HL-60/S4 (cell line): Measurements from ENCODE around the gene GDAP1L1.
"Not testable (repeated sequence)": the region's sequence is repeated elsewhere in the genome, so short reads cannot be mapped to it uniquely, and the experiment has no call there.

ENCODE experiments used
- in situ Hi-C: fragments of 300-500 bp; cut with MboI; formaldehyde crosslinking; loops from 2 replicates; pipeline ENCODE4 v1.14.3; 2022; ENCODE audit warnings: low sequenced_read_pairs

GDAP1L1 gene

DNA sequence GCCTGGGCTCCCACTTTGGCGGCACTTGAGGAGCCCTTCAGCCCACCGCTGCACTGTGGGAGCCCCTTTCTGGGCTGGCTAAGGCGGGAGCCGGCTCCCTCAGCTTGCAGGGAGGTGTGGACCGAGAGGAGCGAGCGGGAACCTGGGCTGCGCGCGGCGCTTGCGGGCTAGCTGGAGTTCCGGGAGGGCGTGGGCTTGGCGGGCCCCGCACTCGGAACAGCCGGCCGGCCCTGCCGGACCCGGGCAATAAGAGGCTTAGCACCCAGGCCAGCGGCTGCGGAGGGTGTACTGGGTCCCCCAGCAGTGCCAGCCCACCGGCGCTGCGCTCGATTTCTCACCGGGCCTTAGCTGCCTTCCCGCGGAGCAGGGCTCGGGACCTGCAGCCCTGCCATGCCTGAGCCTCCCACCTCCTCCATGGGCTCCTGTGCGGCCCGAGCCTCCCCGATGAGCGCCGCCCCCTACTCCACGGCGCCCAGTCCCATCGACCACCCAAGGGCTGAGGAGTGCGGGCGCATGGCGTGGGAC, 52.0 kb downstream of the GDAP1L1 start:
- in situ Hi-C loops: not testable (repeated sequence)

DNA sequence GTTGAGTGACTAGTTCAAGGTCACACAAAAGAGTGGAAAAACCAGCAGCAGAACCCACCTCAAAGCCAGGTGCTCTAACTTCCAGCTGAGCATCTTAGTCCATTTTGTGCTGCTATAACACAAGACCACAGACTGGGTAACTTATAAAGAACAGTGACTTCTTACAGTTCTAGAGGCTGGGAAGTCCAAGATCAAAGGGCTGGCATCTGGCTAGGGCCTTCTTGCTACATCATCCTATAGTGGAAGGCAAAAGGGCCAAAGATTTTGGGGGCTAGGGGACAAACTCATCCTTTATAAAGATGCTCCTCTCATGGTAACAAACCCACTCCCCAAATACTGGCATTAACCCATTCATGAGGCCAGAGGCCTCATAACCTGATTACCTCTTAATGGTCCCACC, 54.2 kb downstream of the GDAP1L1 start:
- in situ Hi-C loops: no loop called here

- in situ Hi-C loops: no loop called here
Observed at GRCh38 chr20:44302026-44302669, 55.0 kb downstream of the GDAP1L1 start.

- in situ Hi-C loops: no loop called here
Observed at GRCh38 chr20:44302736-44303135, 55.6 kb downstream of the GDAP1L1 start.

DNA sequence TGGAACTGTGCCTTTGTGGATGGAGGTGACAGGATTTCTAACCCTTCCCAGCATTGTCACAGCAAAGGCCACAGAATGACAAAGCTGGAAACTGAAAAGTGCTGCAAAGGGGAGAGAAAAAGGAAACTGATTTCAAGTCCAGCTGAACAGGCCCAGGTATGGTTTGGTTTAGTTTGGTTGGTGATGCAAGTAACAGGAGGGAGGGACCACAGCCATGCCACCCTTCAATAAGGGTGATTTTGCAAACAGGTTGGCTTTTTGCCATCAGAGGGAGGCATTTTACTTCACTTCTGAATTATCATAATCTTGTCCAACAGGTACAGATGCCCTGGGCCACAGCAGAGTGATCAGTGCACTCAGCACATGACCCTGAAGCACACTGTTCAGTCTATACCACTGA, 57.3 kb downstream of the GDAP1L1 start:
- in situ Hi-C loops: no loop called here

GRCh38 chr20:44306927-44307326, 59.8 kb downstream of the GDAP1L1 start:
- in situ Hi-C loops: no loop called here

GRCh38 chr20:44309763-44310663, 62.9 kb downstream of the GDAP1L1 start:
- in situ Hi-C loops: no loop called here

DNA sequence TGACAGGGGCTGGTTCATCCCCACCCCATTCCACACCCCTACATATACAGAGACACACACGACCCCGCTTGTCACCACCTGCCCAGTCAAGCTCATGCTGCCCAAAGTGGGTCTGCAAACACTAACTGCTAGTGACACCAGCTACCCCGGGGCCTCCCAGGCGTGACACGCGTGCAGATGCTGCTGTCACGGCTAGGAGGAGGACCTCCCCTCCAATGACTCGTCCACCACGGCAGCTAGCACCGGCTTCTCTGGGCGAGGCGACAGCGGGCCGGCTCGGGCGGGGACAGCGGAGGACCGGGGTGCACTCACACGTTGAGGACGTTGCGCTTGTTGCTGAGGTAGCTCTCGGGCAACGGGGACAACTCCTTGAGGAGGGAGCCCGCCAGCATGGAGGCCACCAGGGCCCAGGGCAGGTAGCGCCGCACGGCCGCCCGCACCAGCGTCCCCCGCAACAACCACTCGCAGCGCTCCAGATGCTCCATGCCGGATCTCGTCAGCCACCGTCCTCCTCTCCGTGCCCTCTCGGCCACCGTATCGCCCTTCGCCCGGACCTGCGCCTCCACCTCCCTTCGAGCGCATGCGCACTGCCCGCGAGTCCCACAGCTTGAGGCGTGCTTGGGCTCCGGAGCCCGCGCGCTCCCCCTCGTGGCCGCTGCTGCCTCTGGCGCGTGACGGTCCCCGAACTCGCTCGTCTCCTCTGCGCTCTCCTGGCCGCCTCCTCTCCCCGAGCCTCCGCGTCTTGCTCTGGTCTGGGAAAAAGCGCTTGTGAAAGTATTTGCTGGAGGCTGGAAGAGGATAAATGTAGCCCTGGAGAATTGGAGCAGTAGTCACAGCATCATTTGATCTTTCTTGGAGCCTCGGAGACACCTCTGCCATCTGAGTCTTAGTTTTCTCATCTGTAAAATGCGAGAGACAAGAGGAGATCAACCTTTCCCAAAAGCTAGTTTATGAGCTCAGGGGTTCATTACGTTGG, 63.8 kb downstream of the GDAP1L1 start, which contains the start of gene FITM2:
TSS of gene FITM2 (minus strand) at position 539 of the 976 bp plus-strand sequence. CDS start at position 485, 54 bp downstream.
- in situ Hi-C loops: no loop called here

DNA sequence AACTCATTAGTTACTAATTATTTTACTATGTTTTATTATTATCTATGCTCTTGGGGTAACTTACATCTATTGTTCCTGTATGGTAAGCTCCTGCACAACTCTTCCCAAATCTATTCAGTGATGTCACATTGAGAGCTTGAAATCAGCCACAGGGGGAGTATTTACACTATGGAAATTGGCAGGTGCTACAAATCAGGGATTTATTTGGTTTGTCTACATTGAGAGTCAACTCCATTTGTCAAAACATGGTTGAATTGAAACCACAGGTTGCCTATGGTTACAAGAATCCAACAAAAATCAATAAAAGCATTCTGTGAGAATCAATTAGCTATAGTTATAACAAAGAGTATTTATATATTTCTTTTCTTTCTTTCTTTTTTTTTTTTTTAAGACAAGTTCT, 67.8 kb downstream of the GDAP1L1 start:
- in situ Hi-C loops: no loop called here

DNA sequence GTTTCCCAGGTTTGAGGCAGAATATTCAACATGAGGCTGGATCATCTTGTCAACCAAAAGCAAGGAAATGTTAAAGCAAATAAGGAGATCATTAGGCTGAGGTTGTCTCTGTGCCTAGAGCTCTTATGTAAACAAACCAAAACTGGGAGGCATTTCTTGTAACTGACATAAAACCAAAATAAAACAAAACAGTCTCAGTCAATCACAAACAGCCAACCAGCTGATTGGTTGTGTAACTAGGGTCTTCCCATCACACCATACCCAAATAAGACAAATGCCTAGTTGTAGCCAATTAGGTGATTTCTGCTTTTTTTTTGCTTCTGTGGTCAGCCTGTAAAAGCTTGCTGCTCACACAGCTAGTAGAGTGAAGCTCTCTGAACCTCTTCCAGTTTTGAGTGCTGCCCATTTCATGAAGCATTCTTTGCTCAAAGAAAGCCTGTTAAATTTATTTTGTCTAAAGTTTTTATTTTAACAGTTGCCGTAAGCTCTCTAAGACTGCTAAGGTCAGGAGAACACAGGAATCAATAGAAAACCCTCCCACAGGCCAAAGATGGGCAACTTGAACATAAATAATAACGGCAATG, 72.8 kb downstream of the GDAP1L1 start:
- in situ Hi-C loops: no loop called here

- in situ Hi-C loops: no loop called here
Observed at GRCh38 chr20:44324343-44324742, 77.2 kb downstream of the GDAP1L1 start.

DNA sequence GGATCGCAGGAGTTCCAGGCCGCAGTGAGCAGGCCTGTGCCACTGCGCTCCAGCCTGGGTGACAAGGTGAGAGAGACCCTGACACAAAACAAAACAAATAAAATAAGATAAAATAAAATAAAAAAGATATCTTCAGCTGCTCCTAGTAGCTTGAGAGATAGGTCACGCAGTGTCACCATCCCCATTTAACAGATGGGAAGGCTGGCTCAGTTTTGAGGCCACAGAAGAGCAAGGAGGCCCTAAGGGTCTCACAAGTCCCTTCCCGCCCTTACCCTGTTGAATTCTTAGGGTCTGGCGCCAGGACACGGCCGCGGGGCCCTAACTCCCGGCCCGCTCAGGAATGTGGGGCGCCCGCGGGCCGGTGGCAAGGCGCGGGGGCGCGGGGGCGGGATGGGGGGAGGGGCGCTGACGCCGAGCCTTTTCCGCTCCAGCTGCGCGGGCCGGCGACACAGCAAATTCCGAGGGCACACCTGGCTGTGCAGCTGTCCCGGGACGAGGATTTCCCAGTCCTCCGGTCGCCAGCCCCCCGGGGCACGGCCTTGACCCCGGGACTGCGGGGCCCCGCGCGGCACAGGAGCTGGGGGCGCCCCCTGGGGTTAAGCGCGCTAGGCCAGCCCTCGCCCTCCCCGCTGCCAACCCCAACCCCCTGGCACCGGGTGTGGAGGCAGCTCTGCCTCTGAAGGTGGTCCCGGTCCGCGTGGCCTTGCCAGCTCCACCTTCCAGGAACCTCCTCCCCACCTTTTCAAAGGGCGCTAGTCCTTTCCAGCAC, 79.5 kb downstream of the GDAP1L1 start:
- in situ Hi-C loops: no loop called here

DNA sequence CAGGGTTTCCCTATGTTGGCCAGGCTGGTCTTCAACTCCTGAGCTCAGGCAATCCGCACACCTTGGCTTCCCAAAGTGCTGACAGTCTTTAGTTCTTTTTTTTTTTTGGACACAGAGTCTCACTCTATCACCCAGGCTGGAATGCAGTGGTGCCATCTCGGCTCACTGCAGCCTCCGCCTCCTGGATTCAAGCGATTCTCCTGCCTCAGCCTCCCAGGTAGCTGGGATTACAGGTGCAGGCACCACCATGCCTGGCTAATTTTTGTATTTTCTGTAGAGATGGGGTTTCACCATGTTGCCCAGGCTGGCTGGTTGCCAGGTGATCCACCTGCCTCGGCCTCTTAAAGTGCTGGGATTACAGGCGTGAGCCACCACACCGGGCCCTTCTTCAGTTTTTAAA, 80.6 kb downstream of the GDAP1L1 start:
- in situ Hi-C loops: not testable (repeated sequence)

DNA sequence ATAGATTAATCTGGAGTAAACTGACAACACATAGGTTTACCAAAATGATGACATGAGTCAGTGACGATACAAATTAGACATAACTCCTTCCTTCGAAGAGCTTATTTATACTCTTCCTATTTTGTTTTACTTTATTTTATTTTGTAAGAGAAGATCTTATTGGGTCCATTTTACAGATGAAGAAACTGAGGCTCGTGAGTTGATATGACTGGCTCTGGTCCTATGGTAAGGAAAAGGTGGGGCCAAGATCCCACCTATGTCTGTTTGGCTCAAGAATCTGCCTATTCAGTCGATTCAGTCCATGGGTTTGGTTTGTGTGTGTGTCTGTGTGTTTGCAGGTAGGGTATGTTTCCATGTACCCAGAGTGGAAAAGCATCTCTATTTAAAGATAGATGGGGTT, 81.3 kb downstream of the GDAP1L1 start:
- in situ Hi-C loops: no loop called here
